ENCODE data around the gene MST1. TPM values are rescaled to one million over a fixed set of nuclear protein-coding genes. Genes with fewer than 3 reads are reported as not detected.

MST1 gene
- total RNA-seq, 1 donor from 2014 or later, result 101 TPM

DNA sequence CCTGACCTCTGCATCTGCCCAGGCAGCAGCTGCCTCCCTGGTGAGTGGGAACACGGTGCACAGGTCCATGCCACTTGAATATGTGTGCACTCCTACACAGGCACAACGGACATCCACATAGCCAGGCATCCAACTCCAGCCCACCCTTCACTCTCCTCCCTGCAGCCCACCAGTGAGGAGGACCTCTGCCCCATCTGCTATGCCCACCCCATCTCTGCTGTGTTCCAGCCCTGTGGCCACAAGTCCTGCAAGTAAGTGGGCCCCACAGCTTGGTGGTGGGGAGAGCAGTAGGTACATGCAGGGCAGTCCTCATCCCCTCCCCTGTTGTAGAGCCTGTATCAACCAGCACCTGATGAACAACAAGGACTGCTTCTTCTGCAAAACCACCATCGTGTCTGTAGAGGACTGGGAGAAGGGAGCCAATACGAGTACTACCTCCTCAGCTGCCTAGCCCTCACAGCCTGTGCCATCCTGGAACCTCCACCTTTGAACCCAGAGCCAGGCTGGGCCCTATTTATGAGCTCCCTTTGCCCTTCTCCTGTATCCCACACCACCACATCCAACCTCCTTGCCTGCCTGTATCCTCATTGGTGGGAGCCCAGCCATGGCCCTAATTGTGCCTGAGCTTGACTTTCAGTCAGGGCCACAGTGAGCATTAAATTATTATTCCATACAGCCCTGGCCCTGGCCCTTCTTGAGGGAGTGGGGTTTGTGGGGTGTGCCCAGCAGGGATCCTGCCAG lies 31.8 kb upstream of the MST1 start:
- Mint-ChIP-seq H3K4me3 (peak overlapping the region; percentile 29), H3K36me3 (no peaks in the 10 kb centered on the region), H3K9me3 (no peaks in the 10 kb centered on the region), H3K4me1 (peaks cover 26% of the 10 kb centered on the region), H3K27ac (no peak overlapping the region), H3K27me3 (ENCODE audit: low read depth) (peaks cover 2% of the 10 kb centered on the region)
- TF ChIP-seq, protein P1, sequence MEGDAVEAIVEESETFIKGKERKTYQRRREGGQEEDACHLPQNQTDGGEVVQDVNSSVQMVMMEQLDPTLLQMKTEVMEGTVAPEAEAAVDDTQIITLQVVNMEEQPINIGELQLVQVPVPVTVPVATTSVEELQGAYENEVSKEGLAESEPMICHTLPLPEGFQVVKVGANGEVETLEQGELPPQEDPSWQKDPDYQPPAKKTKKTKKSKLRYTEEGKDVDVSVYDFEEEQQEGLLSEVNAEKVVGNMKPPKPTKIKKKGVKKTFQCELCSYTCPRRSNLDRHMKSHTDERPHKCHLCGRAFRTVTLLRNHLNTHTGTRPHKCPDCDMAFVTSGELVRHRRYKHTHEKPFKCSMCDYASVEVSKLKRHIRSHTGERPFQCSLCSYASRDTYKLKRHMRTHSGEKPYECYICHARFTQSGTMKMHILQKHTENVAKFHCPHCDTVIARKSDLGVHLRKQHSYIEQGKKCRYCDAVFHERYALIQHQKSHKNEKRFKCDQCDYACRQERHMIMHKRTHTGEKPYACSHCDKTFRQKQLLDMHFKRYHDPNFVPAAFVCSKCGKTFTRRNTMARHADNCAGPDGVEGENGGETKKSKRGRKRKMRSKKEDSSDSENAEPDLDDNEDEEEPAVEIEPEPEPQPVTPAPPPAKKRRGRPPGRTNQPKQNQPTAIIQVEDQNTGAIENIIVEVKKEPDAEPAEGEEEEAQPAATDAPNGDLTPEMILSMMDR (IDR thresholded peaks at IDR 0.05; ENCODE audit: unreplicated experiment), result no peak
- peak in 1 of 2 experiments; percentile 36 for DNase-seq (ENCODE audit: low spot score in 2 of 2, unreplicated experiment in 2 of 2)

DNA sequence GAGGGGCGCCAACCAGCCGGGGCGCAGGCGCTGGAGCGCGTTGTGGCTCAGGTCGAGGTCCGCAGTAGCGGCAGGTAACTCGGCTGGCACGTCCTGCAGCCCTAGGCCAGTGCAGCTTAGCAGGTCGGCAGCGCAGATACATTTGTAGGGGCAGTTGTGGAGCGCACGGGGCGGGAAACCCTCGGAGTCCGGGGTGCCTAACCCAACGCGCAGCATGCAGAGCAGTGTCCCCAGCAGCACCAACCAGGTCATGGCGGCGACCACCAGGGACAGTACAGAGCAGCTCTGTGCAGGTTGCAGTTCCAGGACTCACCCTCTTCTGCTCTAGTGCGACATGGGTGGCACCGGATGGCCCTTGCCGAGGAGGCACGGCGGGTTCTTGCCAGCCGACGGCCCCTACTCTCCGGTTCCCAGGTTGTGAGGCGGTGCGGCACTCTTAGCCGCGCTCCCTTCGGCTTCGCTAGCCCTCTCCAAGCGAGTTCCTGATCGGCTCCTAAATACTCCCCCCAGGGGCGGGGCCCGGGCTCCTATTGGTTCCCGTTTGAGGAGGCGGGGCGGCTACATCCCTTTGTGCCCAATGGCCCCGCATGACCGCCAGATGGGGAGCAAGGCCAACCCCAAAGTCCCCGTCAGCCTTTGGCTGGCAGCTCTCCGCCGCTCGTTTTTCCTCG lies 30.1 kb upstream of the MST1 start, which contains the start of gene AMIGO3:
AMIGO3 (minus strand) TSS at position 471 of the 671 bp plus-strand sequence; CDS start at position 252, 219 bp downstream.
- TF ChIP-seq, protein P1 (IDR thresholded peaks at IDR 0.05; ENCODE audit: unreplicated experiment), result peak; percentile 57
- Mint-ChIP-seq H3K27me3 (ENCODE audit: low read depth) (peaks cover 2% of the 10 kb centered on the region), H3K4me1 (peaks cover 25% of the 10 kb centered on the region), H3K4me3 (peak within 1 kb of the TSS; percentile 80), H3K9me3 (no peaks in the 10 kb centered on the region), H3K27ac (peak within 1 kb of the TSS; percentile 88), H3K36me3 (no peaks in the 10 kb centered on the region)
- DNase-seq (ENCODE audit: low spot score in 2 of 2, unreplicated experiment in 2 of 2), result peak; percentile 81 to 91

DNA sequence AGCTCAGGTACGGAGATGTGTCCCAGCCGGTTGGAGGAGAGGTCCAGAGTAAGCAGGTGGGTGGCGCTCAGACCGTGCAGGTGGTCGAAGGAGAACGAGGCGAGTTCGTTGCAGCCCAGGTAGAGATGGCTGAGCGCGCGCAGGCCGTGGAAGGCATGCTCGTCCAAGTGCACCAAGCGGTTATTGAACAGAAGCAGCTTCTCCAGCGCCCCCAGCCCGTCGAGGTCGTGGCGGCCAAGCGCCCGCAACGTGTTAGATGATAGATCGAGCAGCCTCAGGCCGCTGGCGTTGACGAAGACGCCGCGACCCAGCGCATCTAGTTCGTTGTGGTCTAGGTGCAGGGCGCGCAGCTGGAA lies 29.6 kb upstream of the MST1 start:
- Mint-ChIP-seq H3K36me3 (no peaks in the 10 kb centered on the region), H3K9me3 (no peaks in the 10 kb centered on the region), H3K27me3 (ENCODE audit: low read depth) (peaks cover 2% of the 10 kb centered on the region), H3K27ac (peak overlapping the region; percentile 44), H3K4me3 (peak overlapping the region; percentile 80), H3K4me1 (peaks cover 22% of the 10 kb centered on the region)
- DNase-seq (ENCODE audit: low spot score in 2 of 2, unreplicated experiment in 2 of 2), result peak in 1 of 2 experiments; percentile 55
- TF ChIP-seq, protein P1 (IDR thresholded peaks at IDR 0.05; ENCODE audit: unreplicated experiment), result no peak

DNA sequence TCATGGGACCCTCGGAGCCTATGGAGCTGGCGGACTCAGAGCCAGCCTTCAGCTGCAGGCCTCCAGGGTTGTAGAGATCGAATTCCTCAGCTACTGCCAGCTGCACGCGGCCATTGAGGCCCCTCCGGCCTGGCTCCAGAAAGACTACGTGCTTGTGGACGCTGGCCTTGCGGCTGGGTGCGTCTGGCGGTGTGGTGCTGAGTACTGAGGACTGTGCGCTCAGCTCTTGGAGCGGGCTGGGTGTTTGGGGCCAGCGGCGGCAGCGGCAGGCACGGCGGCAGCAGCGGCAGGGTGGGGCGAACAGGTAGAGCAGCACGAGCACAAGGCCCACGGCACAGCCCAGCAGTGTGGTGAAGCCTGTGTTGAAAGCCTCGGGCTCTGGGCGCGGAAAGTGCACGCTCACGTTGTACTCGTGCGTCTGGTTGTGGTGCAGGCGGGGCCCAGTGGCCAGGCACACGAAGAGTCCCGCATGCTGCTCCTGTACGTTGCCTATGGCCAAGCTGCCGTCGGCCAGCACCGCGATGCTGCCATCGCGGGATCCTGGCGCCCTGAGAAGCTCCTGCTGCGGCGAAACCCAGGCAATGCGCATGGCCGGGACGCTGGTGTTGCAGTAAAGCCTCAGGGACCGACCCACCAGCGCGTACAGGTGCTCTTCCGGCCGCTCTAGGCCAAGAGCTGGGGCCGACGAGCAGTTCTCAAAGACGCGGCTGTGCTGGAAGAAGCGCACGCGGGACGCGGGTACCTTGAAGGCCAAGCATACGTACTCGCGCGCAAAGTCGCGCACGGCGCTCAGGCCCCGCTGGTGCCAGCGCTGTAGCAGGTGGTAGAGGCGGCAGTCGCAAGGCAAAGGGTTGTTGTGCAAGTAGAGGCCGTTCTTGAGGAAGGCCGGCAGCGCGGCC lies 28.9 kb upstream of the MST1 start:
- peak in 1 of 2 experiments; percentile 36 for DNase-seq (ENCODE audit: low spot score in 2 of 2, unreplicated experiment in 2 of 2)
- Mint-ChIP-seq H3K27ac (peak overlapping the region; percentile 44), H3K27me3 (ENCODE audit: low read depth) (peaks cover 2% of the 10 kb centered on the region), H3K4me1 (peaks cover 20% of the 10 kb centered on the region), H3K36me3 (no peaks in the 10 kb centered on the region), H3K9me3 (no peaks in the 10 kb centered on the region), H3K4me3 (peak overlapping the region; percentile 80)
- TF ChIP-seq, protein P1 (IDR thresholded peaks at IDR 0.05; ENCODE audit: unreplicated experiment), result no peak

DNA sequence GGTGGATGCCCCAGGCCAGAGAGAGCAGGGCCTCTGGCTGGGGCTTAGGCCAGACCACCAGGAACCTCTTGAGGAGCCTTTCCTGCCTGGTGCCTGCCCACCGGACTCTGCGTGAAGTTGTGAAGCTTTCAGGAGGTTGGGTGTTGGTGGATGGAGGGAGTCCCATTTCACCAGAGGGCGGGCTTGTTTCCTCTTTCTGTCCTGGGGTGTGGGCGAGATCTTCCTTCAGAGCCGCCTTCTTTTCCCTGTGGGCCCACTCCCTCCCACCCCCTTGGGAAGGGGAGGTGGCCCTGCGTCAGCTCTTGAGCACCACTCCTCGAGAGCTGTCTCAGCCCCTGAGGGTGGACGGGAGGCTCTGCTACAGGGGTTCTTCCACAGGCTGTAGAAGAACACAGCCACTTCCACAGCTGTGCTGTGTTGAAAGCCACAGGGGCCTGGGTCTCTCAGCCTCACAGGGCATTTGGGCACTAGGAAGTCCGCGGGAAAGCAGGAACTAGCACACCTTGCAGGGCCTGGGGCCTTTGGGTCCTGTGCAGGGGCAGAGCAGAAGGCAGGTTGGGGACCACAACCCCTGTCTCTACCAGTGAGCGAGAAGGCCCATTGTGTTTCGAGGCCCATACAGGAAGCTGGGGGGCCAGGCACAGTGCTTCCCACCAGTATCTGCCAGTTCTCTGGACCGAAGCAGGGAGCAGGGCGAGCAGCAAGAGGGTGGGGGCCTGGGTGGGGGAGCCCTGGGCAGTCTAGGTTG lies 28.1 kb upstream of the MST1 start:
- Mint-ChIP-seq H3K27me3 (ENCODE audit: low read depth) (peaks cover 2% of the 10 kb centered on the region), H3K9me3 (no peaks in the 10 kb centered on the region), H3K4me3 (peak overlapping the region; percentile 17), H3K27ac (no peak overlapping the region), H3K36me3 (no peaks in the 10 kb centered on the region), H3K4me1 (peaks cover 14% of the 10 kb centered on the region)
- DNase-seq (ENCODE audit: low spot score in 2 of 2, unreplicated experiment in 2 of 2), result no peak
- TF ChIP-seq, protein P1 (IDR thresholded peaks at IDR 0.05; ENCODE audit: unreplicated experiment), result no peak
